ENCODE measurements around the gene EPB41L5. TPM values are rescaled to one million over a fixed set of nuclear protein-coding genes. Genes with fewer than 3 reads are reported as not detected.
A peak's percentile ranks its signal among the peaks of the same experiment; 100 is the strongest.

EPB41L5 gene
- total RNA-seq, 3 donors from 2014 or later = 24.8 to 57.8 (median 42.3) TPM

- no peak for DNase-seq (ENCODE audit: low spot score in 2 of 2)
- Histone ChIP-seq H3K27ac (no peak overlapping the region), H3K9me3 (no peaks in the 10 kb centered on the region), H3K4me1 (no peaks in the 10 kb centered on the region), H3K4me3 (no peak overlapping the region), H3K36me3 (no peaks in the 10 kb centered on the region), H3K27me3 (no peaks in the 10 kb centered on the region)
- intact Hi-C loops (cut with DNase I; ENCODE audit: low total_unique reads) = no loop called here
- TF ChIP-seq CTCF (IDR thresholded peaks at IDR 0.05) = no peak
- no peak for TF ChIP-seq POLR2AphosphoS5 (IDR thresholded peaks at IDR 0.05)
Observed at GRCh38 chr2:120001471-120001870, 11.4 kb upstream of the EPB41L5 start.

- TF ChIP-seq POLR2AphosphoS5 (IDR thresholded peaks at IDR 0.05) (no peak), POLR2A (IDR thresholded peaks at IDR 0.05) (no peak), CTCF (IDR thresholded peaks at IDR 0.05) (no peak)
- Histone ChIP-seq H3K4me1 (no peaks in the 10 kb centered on the region), H3K36me3 (no peaks in the 10 kb centered on the region), H3K4me3 (no peak overlapping the region), H3K9me3 (no peaks in the 10 kb centered on the region), H3K27me3 (no peaks in the 10 kb centered on the region), H3K27ac (no peak overlapping the region)
- no peak for DNase-seq (ENCODE audit: low spot score in 2 of 2)
- intact Hi-C loops (cut with DNase I; ENCODE audit: low total_unique reads) = no loop called here
Observed at GRCh38 chr2:120004254-120004653, 8.6 kb upstream of the EPB41L5 start.

- Histone ChIP-seq H3K4me1 (no peaks in the 10 kb centered on the region), H3K36me3 (no peaks in the 10 kb centered on the region), H3K27ac (no peak overlapping the region), H3K4me3 (no peak overlapping the region), H3K27me3 (no peaks in the 10 kb centered on the region), H3K9me3 (no peaks in the 10 kb centered on the region)
- intact Hi-C loops (cut with DNase I; ENCODE audit: low total_unique reads) = no loop called here
- TF ChIP-seq CTCF (IDR thresholded peaks at IDR 0.05) (no peak), POLR2A (IDR thresholded peaks at IDR 0.05) (no peak), POLR2AphosphoS5 (IDR thresholded peaks at IDR 0.05) (no peak)
- no peak for DNase-seq (ENCODE audit: low spot score in 2 of 2)
Observed at GRCh38 chr2:120005834-120006521, 6.9 kb upstream of the EPB41L5 start.

GRCh38 chr2:120007851-120008250, 5.0 kb upstream of the EPB41L5 start:
- no peak overlapping the region for H3K27ac ChIP-seq
- TF ChIP-seq POLR2AphosphoS5 (IDR thresholded peaks at IDR 0.05) = no peak
- no peak for TF ChIP-seq CTCF (IDR thresholded peaks at IDR 0.05)
- TF ChIP-seq POLR2A (IDR thresholded peaks at IDR 0.05) = no peak
- no peaks in the 10 kb centered on the region for H3K27me3 ChIP-seq
- H3K4me3 ChIP-seq = no peak overlapping the region
- H3K4me1 ChIP-seq = no peaks in the 10 kb centered on the region
- no peaks in the 10 kb centered on the region for H3K36me3 ChIP-seq
- intact Hi-C loops (cut with DNase I; ENCODE audit: low total_unique reads) = no loop called here
- no peaks in the 10 kb centered on the region for H3K9me3 ChIP-seq
- DNase-seq (ENCODE audit: low spot score in 2 of 2) = no peak

GRCh38 chr2:120012363-120012762, 514 bp upstream of the EPB41L5 start:
- no peak for DNase-seq (ENCODE audit: low spot score in 2 of 2)
- no peaks in the 10 kb centered on the region for H3K9me3 ChIP-seq
- intact Hi-C loops (cut with DNase I; ENCODE audit: low total_unique reads) = no loop called here
- no peaks in the 10 kb centered on the region for H3K4me1 ChIP-seq
- peak overlapping the region; percentile 84 to 99 (median 98) for H3K4me3 ChIP-seq
- TF ChIP-seq POLR2A (IDR thresholded peaks at IDR 0.05) (no peak), CTCF (IDR thresholded peaks at IDR 0.05) (no peak), POLR2AphosphoS5 (IDR thresholded peaks at IDR 0.05) (no peak)
- peak overlapping the region; percentile 95 for H3K27ac ChIP-seq
- H3K27me3 ChIP-seq = no peaks in the 10 kb centered on the region
- H3K36me3 ChIP-seq = no peaks in the 10 kb centered on the region

Measured in breast epithelium (tissue), 4 donors.